Measurements from ENCODE around the gene TM7SF2.

The TM7SF2 gene

DNA sequence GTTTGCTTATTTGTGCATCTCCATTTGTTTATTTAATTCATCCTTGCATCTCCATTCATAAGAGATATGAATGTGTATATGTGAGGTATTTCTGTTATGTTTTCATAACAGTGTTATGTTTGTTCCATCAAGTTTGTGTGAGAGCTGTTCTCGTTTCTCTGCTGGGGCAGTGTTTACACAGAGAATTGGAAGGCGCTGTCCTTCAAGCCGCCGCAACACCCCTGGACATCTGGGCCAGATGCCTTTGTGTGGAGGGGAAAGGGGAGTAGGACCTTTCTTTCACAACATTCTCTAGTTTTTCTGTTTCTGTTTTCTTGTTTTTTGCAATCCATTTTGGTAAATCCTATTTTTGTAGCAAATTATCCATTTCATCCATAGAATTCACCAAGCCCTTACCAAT is 7.0 kb upstream of the TM7SF2 start:
- no peaks in the 10 kb centered on the region for H3K9me3 ChIP-seq (ENCODE audit: insufficient read depth, low read depth, low read length)
- TF ChIP-seq EZH2phosphoT487 (IDR thresholded peaks at IDR 0.05; ENCODE audit: borderline replicate concordance) = no peak
- TF ChIP-seq, protein P1, sequence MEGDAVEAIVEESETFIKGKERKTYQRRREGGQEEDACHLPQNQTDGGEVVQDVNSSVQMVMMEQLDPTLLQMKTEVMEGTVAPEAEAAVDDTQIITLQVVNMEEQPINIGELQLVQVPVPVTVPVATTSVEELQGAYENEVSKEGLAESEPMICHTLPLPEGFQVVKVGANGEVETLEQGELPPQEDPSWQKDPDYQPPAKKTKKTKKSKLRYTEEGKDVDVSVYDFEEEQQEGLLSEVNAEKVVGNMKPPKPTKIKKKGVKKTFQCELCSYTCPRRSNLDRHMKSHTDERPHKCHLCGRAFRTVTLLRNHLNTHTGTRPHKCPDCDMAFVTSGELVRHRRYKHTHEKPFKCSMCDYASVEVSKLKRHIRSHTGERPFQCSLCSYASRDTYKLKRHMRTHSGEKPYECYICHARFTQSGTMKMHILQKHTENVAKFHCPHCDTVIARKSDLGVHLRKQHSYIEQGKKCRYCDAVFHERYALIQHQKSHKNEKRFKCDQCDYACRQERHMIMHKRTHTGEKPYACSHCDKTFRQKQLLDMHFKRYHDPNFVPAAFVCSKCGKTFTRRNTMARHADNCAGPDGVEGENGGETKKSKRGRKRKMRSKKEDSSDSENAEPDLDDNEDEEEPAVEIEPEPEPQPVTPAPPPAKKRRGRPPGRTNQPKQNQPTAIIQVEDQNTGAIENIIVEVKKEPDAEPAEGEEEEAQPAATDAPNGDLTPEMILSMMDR (conservative IDR thresholded peaks at IDR 0.05; ENCODE audit: low read length) = no peak
- H3K9ac ChIP-seq (ENCODE audit: low read depth, low read length, poor library complexity, severe bottlenecking) = no peak overlapping the region
- H3K4me2 ChIP-seq (ENCODE audit: low read depth, low read length, poor library complexity, severe bottlenecking) = no peak overlapping the region
- peaks cover 4% of the 10 kb centered on the region for H3K4me1 ChIP-seq (ENCODE audit: insufficient read depth, low read length, poor library complexity, severe bottlenecking)
- no peak overlapping the region for H2AFZ ChIP-seq (ENCODE audit: low read length)
- no peak overlapping the region for H3K4me3 ChIP-seq (ENCODE audit: low read length, poor library complexity, severe bottlenecking)
- H3K27me3 ChIP-seq (ENCODE audit: insufficient read depth, low read length, poor library complexity, severe bottlenecking) = no peaks in the 10 kb centered on the region
- H3K36me3 ChIP-seq (ENCODE audit: insufficient read depth, low read length) = peaks cover 11% of the 10 kb centered on the region; the same call in 1 of the 2 replicates
- H3K9me2 ChIP-seq (replicated peaks; ENCODE audit: low read depth, low read length) = no peaks in the 10 kb centered on the region
- no peaks in the 10 kb centered on the region for H4K20me1 ChIP-seq (ENCODE audit: insufficient read depth, low read length, poor library complexity, severe bottlenecking)
- H3F3A ChIP-seq (ENCODE audit: low read depth) = no peaks in the 10 kb centered on the region
- H3K79me2 ChIP-seq (ENCODE audit: insufficient read depth, low read length) = peaks cover 18% of the 10 kb centered on the region; the same call in 1 of the 2 replicates

DNA sequence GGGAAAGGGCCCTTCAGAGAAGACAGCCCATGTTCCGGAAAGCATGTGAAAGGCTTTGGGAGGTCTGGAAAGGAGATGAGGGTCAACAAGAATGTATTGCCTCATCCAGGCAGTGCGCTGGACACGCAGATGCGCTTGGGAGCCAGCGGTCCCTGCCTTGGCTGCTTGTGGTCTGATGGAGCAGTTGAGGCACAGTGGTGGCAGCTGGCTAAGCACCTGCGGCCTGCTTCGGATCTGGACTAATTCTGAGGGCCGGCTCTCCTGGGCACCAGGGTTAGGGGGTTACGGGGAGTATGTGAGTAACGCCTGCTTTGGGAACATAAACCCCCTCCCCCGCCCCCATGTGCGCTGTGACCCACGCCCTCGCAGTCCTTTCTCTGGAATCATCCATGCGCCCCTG is 4.6 kb upstream of the TM7SF2 start:
- Histone ChIP-seq H3F3A (ENCODE audit: low read depth) (peaks cover 5% of the 10 kb centered on the region; the same call in 1 of the 2 replicates), H3K4me1 (ENCODE audit: insufficient read depth, low read length, poor library complexity, severe bottlenecking) (peaks cover 10% of the 10 kb centered on the region), H3K9ac (ENCODE audit: low read depth, low read length, poor library complexity, severe bottlenecking) (no peak overlapping the region), H3K9me3 (ENCODE audit: insufficient read depth, low read depth, low read length) (no peaks in the 10 kb centered on the region), H2AFZ (ENCODE audit: low read length) (no peak overlapping the region), H3K4me3 (ENCODE audit: low read length, poor library complexity, severe bottlenecking) (no peak overlapping the region), H3K9me2 (replicated peaks; ENCODE audit: low read depth, low read length) (no peaks in the 10 kb centered on the region), H4K20me1 (ENCODE audit: insufficient read depth, low read length, poor library complexity, severe bottlenecking) (peaks cover 6% of the 10 kb centered on the region), H3K4me2 (ENCODE audit: low read depth, low read length, poor library complexity, severe bottlenecking) (no peak overlapping the region), H3K79me2 (ENCODE audit: insufficient read depth, low read length) (peaks cover 11% of the 10 kb centered on the region; the same call in 1 of the 2 replicates), H3K27me3 (ENCODE audit: insufficient read depth, low read length, poor library complexity, severe bottlenecking) (no peaks in the 10 kb centered on the region), H3K36me3 (ENCODE audit: insufficient read depth, low read length) (peaks cover 13% of the 10 kb centered on the region; the same call in 1 of the 2 replicates)
- TF ChIP-seq EZH2phosphoT487 (IDR thresholded peaks at IDR 0.05; ENCODE audit: borderline replicate concordance) = no peak
- TF ChIP-seq, protein P1 (conservative IDR thresholded peaks at IDR 0.05; ENCODE audit: low read length) = no peak

DNA sequence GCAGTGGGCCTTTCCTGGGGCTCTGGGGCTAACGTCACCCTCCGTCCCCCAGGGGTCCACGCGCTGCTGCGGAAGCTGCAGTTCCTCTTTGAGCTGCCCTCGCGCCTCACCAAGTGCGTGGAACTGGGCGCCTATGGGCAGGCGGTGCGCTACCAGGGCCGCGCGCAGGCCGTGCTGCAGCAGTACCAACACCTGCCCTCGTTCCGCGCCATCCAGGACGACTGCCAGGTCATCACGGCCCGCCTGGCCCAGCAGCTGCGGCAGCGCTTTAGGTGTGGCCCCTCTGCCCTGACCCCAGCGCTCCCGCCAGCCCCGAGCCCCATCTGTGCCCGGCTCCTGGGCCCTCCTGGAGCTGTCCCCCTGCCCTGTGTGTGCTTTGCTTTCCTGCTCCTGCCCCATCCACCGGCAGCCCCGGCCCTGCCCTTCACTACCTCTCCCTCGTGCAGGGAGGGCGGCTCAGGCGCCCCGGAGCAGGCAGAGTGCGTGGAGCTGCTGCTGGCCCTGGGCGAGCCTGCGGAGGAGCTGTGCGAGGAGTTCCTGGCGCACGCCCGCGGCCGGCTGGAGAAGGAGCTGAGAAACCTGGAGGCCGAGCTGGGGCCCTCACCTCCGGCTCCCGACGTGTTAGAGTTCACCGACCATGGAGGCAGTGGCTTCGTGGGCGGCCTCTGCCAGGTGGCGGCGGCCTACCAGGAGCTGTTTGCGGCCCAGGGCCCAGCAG is 3.8 kb upstream of the TM7SF2 start:
- no peak overlapping the region for H3K4me2 ChIP-seq (ENCODE audit: low read depth, low read length, poor library complexity, severe bottlenecking)
- no peak overlapping the region for H3K4me3 ChIP-seq (ENCODE audit: low read length, poor library complexity, severe bottlenecking)
- H4K20me1 ChIP-seq (ENCODE audit: insufficient read depth, low read length, poor library complexity, severe bottlenecking) = peaks cover 6% of the 10 kb centered on the region
- peaks cover 13% of the 10 kb centered on the region; the same call in 1 of the 2 replicates for H3K36me3 ChIP-seq (ENCODE audit: insufficient read depth, low read length)
- H3K4me1 ChIP-seq (ENCODE audit: insufficient read depth, low read length, poor library complexity, severe bottlenecking) = peaks cover 14% of the 10 kb centered on the region
- no peaks in the 10 kb centered on the region for H3K27me3 ChIP-seq (ENCODE audit: insufficient read depth, low read length, poor library complexity, severe bottlenecking)
- no peak overlapping the region for H2AFZ ChIP-seq (ENCODE audit: low read length)
- H3K9ac ChIP-seq (ENCODE audit: low read depth, low read length, poor library complexity, severe bottlenecking) = no peak overlapping the region
- H3K9me2 ChIP-seq (replicated peaks; ENCODE audit: low read depth, low read length) = no peaks in the 10 kb centered on the region
- no peak for TF ChIP-seq EZH2phosphoT487 (IDR thresholded peaks at IDR 0.05; ENCODE audit: borderline replicate concordance)
- TF ChIP-seq, protein P1 (conservative IDR thresholded peaks at IDR 0.05; ENCODE audit: low read length) = no peak
- H3K9me3 ChIP-seq (ENCODE audit: insufficient read depth, low read depth, low read length) = no peaks in the 10 kb centered on the region
- H3K79me2 ChIP-seq (ENCODE audit: insufficient read depth, low read length) = peaks cover 11% of the 10 kb centered on the region; the same call in 1 of the 2 replicates
- H3F3A ChIP-seq (ENCODE audit: low read depth) = peaks cover 5% of the 10 kb centered on the region; the same call in 1 of the 2 replicates
